GM20000 (cell line): ENCODE data around the gene GMPR2.
A peak's percentile ranks its signal among the peaks of the same experiment; 100 is the strongest.

ENCODE experiments used
- DNase-seq: peaks from one replicate; pipeline ENCODE4 v3.0.0; 2012; ENCODE audit warnings: low spot score
- TF ChIP-seq, protein P1 (sequence below): IDR thresholded peaks from 2 replicates; pipeline ENCODE4 v1.5.1; 2012; ENCODE audit warnings: mild to moderate bottlenecking, control low read depth; ENCODE audit errors: extremely low read depth, missing control alignments

Gene GMPR2

DNA sequence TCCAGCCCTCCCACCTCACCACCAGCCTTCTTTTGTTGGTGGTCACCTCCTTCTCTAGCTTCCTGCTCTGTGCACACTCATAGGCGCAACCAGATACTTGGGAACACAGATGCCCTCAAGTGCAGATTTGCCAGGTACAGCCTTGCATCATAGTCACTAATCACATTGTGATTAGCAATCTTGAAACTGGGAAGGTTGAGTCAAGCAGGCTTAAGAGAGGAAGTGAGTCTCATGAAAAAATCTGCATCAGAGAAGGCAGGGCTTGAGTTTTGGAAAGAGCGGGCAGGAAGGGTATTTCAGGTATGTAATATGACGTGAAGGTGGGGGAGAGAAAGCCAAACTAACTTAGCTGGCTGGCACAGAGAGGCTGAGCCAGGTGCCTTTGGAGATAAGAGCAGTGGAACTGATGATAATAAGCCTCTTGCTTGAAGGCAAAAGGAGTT lies 41.4 kb downstream of the GMPR2 start:
- peak; percentile 79 for DNase-seq
- TF ChIP-seq, protein P1, sequence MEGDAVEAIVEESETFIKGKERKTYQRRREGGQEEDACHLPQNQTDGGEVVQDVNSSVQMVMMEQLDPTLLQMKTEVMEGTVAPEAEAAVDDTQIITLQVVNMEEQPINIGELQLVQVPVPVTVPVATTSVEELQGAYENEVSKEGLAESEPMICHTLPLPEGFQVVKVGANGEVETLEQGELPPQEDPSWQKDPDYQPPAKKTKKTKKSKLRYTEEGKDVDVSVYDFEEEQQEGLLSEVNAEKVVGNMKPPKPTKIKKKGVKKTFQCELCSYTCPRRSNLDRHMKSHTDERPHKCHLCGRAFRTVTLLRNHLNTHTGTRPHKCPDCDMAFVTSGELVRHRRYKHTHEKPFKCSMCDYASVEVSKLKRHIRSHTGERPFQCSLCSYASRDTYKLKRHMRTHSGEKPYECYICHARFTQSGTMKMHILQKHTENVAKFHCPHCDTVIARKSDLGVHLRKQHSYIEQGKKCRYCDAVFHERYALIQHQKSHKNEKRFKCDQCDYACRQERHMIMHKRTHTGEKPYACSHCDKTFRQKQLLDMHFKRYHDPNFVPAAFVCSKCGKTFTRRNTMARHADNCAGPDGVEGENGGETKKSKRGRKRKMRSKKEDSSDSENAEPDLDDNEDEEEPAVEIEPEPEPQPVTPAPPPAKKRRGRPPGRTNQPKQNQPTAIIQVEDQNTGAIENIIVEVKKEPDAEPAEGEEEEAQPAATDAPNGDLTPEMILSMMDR: no peak

DNA sequence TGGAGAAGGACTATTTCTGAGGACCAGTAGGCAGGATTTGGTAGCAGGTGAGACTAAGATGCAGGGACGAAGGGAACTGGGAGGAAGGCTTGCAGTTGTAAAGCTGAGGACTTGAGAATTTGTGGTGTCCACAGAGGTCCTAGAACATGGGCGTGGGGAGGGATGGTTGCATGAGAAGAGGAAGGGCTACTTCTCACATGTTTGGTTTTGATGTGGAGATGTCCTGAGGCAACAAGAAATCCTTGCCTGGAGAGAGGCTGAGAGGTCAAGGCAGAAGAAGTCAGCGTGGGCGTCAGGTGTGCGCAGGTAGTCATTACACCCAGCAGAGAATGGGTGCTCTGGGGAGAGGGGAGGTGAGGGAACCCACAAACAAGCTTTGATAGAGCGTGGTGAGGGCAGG lies 44.3 kb downstream of the GMPR2 start:
- no peak for DNase-seq
- TF ChIP-seq, protein P1: no peak

DNA sequence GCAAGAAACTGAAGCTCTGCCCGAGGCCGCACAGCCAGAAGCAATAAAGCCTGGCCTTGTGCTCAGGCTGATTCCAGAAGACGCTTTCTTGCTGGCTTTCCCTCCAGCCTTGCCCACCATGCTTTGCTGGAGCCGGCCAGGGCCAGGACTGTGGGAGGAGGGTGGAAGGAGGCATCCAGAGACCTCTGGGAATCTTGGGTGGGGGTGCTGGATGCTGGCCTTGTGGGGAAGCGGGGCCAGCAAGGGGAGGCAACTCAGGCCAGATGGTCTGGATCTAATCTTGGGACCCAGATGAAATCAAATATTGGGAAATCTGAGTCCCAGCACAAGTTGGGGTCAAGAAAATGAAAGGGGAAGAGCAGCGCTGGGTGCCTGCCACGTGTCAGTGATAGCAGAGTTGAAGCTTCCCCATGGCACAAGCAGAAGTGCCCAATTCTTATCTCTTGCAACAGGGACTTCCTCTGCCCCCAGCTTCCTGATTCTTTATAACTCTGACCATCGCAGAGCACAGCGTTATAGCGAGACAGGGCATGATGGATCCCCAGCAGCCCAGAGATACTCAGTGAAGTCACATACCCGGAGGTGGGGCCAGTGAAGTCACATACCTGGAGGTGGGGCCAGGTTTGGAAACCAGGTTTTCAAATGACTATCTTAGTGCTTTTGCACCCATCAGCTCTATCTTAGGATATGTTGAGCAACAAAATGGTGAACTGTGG lies 45.0 kb downstream of the GMPR2 start:
- TF ChIP-seq, protein P1: no peak
- DNase-seq: no peak

DNA sequence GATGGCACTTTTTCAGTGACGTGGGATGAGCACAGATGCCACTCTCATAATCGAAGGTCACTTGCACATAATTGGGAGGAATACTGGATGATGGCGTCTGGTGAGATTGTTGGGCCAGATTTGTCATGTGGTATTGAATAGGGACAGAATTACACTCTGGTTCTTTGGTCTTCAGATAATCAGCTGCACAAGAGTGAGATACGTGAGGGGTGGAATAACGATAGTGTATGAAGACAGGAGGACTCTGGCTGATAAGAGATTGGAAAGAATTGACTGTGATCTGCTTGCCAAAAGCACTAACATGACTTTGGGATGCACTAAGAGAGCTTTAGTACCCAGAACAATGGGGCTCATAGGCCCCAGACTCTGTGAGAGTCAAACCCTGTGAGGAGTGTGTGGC lies 45.7 kb downstream of the GMPR2 start:
- no peak for DNase-seq
- TF ChIP-seq, protein P1: no peak

DNA sequence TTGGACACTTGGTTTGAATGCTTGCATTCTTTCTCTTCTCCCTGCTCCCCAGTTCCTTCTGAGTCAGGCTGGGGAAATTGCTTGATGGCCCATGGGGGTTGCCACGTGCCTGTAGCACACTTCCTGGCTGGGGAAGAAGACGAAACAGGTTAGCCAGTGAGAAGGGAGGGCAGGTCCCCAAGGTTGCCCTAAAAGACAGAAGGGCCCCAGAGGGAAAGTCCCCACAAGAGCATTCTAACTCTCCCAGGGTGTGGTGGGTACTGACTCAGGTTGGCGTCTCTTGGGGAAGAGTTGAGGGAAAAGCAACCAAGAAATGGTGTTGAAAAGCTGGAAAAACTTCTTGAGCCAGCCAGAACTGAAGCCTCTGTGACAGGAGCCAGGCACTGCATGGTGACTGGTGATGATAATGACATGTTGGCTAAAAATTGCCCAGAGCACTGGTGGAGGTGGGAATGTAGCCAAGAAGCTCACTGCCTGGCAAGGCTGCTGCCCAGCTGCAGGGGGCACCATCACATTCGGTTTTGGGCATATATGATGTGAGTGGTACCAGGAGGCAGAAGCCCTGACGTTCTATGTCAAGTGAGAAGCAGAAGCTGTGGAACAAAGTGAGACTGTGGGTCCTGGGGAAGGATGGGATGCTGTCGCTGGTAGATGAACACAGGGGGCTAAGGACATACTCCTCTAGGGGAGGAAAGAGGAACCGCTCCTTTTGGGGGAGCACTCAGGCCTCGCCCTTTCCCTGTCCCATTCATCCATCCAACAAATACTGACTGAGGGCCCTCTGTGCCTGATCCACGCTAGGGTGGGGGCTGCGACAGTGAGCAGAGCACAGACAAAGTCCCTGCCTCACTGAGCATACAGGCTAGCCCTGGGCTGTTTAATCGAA lies 46.8 kb downstream of the GMPR2 start:
- TF ChIP-seq, protein P1: peak; percentile 8
- DNase-seq: peak; percentile 35

DNA sequence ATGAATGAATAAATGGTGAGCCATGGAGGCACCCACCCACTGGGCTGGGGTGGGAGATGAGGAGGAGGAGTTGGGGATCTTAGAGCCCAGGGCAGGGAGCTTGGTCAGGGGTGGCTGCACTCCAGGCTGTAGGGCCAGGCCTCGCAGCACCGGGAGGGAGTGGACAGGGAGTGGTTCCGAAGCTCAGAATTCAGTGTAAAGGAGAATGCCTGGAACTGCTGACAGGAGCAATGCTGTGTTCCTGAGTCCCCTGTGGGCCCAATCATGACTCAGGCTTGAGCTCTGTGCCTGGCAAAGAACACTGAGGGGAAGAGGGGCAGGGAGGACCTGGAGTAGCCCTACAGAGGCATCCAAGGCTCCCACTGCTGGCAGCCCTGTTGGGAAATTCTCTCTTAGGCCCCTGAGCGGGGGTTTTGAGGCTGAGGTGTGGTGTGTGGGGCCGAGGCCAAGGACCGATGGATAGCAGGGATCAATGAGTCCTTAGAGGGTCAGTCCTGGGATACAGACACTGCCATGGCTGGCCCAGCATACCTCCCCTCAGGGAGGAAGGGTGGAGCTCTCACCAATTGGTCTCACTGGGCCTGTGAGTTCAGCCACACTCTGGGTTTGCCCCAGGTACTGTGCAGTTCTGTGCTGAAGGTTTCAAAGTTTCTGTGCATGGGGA lies 48.2 kb downstream of the GMPR2 start:
- no peak for DNase-seq
- TF ChIP-seq, protein P1: no peak
